Endothelial cell of umbilical vein (primary cell): ENCODE results near the gene SLC25A26. TPM values are rescaled to one million over a fixed set of nuclear protein-coding genes. Genes with fewer than 3 reads are reported as not detected.

ENCODE experiments used
- BruUV-seq: library from RNA; stranded (reverse); fragments of 400-500 nt; replicated peaks from 2 replicates; lab custom pipeline; 2021; lab: Mats Ljungman, UMichigan
- CTCF ChIA-PET: fragments of 300-600, 350-600 bp; sonication (Branson Sonifier 250); formaldehyde crosslinking; loops from one replicate; lab custom pipeline; 2021; ENCODE audit warnings: antibody characterized with exemption, inconsistent platforms; lab: Charles Lee
- POLR2A ChIA-PET: fragments of 300-600, 350-600 bp; sonication (Branson Sonifier 250); formaldehyde crosslinking; loops from one replicate; lab custom pipeline; 2021; ENCODE audit warnings: antibody characterized with exemption, inconsistent platforms; lab: Charles Lee
- DNase-seq: peaks from one replicate; pipeline ENCODE4 v3.0.0-alpha.2; 2011; ENCODE audit warnings: low read depth, low spot score
- FAIRE-seq: peaks from 2 replicates; lab custom pipeline; 2011; peaks lifted over from hg19 to GRCh38; lab: Jason Lieb, UNC
- H2AFZ ChIP-seq: 2 replicates; pipeline ENCODE4 v1.6.0; 2012; ENCODE audit warnings: low read depth, low read length, control low read depth, inconsistent platforms
- H3K27ac ChIP-seq: 2 replicates; pipeline ENCODE4 v1.5.1; 2011; ENCODE audit warnings: low read depth, mild to moderate bottlenecking, control low read depth, low read length, moderate library complexity; ENCODE audit not compliant: insufficient read depth
- H3K27me3 ChIP-seq, 2 experiments: 2 replicates each; pipeline versions ENCODE4 v1.6.0 to v1.6.1; 2011; ENCODE audit warnings: low read length in 2 of 2, mixed read lengths in 1 of 2; ENCODE audit not compliant: control insufficient read depth in 2 of 2, insufficient read depth in 2 of 2
- H3K36me3 ChIP-seq, 2 experiments: 2 replicates in 1 of 2; 3 replicates in 1 of 2; pipeline ENCODE4 v1.5.1; 2011; ENCODE audit warnings: low read length in 2 of 2, mild to moderate bottlenecking in 1 of 2, moderate library complexity in 1 of 2; ENCODE audit not compliant: control insufficient read depth in 2 of 2, insufficient read depth in 2 of 2; ENCODE audit errors: extremely low read depth in 1 of 2
- H3K4me1 ChIP-seq: 3 replicates; pipeline ENCODE4 v1.5.1; 2011; ENCODE audit warnings: mild to moderate bottlenecking, low read length; ENCODE audit not compliant: control insufficient read depth, insufficient read depth; ENCODE audit errors: extremely low read depth
- H3K4me2 ChIP-seq: 2 replicates; pipeline ENCODE4 v1.6.1; 2011; ENCODE audit warnings: low read length, control low read depth, mixed read lengths; ENCODE audit not compliant: insufficient read depth
- H3K4me3 ChIP-seq, 3 experiments: fragments of 200-600 bp in 1 of 3; sonication (generic), shearing (Covaris generic) in 1 of 3; replicated peaks in 1 of 3; 2 replicates each; pipeline ENCODE4 v1.5.1; 2011 to 2016; ENCODE audit warnings: control low read depth in 3 of 3, low read length in 3 of 3, mild to moderate bottlenecking in 2 of 3, inconsistent platforms in 1 of 3, low read depth in 1 of 3, moderate library complexity in 1 of 3; ENCODE audit not compliant: insufficient read depth in 1 of 3
- H3K79me2 ChIP-seq: 2 replicates; pipeline ENCODE4 v1.6.0; 2012; ENCODE audit warnings: low read length, inconsistent platforms; ENCODE audit not compliant: control insufficient read depth, insufficient read depth
- H3K9ac ChIP-seq: replicated peaks from 2 replicates; pipeline ENCODE3; 2011; ENCODE audit warnings: low read length, control low read depth; ENCODE audit not compliant: insufficient read depth; ENCODE audit errors: extremely low read depth
- H3K9me1 ChIP-seq: replicated peaks from 3 replicates; pipeline ENCODE4 v1.6.0; 2011; ENCODE audit warnings: mild to moderate bottlenecking, low read length; ENCODE audit not compliant: control insufficient read depth, insufficient read depth; ENCODE audit errors: extremely low read depth
- H3K9me3 ChIP-seq: replicated peaks from 2 replicates; pipeline ENCODE4 v1.5.1; 2012; ENCODE audit warnings: low read length, inconsistent platforms; ENCODE audit not compliant: control insufficient read depth, insufficient read depth
- H4K20me1 ChIP-seq: replicated peaks from 2 replicates; pipeline ENCODE3; 2011; ENCODE audit warnings: mild to moderate bottlenecking, low read length; ENCODE audit not compliant: control insufficient read depth, insufficient read depth; ENCODE audit errors: extremely low read depth
- CTCF ChIP-seq, 2 donors: IDR thresholded peaks; 1 replicate in 1 of 2; 2 replicates in 1 of 2; pipeline ENCODE4 v1.5.1; 2011; ENCODE audit warnings: low read length in 2 of 2, mild to moderate bottlenecking in 2 of 2, moderate library complexity in 2 of 2, control low read depth in 1 of 2, inconsistent platforms in 1 of 2, low read depth in 1 of 2; ENCODE audit not compliant: insufficient read depth in 1 of 2; ENCODE audit errors: extremely low read depth in 1 of 2
- EZH2 ChIP-seq: IDR thresholded peaks from 2 replicates; pipeline ENCODE4 v1.6.1; 2012; ENCODE audit warnings: borderline replicate concordance, low read depth, mild to moderate bottlenecking, moderate library complexity, low read length, inconsistent platforms; ENCODE audit not compliant: severe bottlenecking
- FOS ChIP-seq: IDR thresholded peaks from 2 replicates; pipeline ENCODE4 v1.6.1; 2011; ENCODE audit warnings: mild to moderate bottlenecking, low read length, moderate library complexity, borderline replicate concordance; ENCODE audit not compliant: insufficient read depth
- GATA2 ChIP-seq: IDR thresholded peaks from 2 replicates; pipeline ENCODE4 v1.7.0; 2011; ENCODE audit warnings: low read depth, mild to moderate bottlenecking, moderate library complexity, mixed read lengths, low read length; ENCODE audit not compliant: insufficient read length, insufficient read depth
- MYC ChIP-seq: IDR thresholded peaks from one replicate; pipeline ENCODE4 v1.6.1; 2011; ENCODE audit warnings: mild to moderate bottlenecking, low read depth, low read length
- POLR2A ChIP-seq: IDR thresholded peaks from 2 replicates; pipeline ENCODE4 v1.6.1; 2012; ENCODE audit warnings: low read depth, mild to moderate bottlenecking, control low read depth, low read length
- POLR2AphosphoS5 ChIP-seq: IDR thresholded peaks from 2 replicates; pipeline ENCODE4 v1.6.1; 2012; ENCODE audit warnings: low read depth, mild to moderate bottlenecking, control low read depth, low read length, moderate library complexity; ENCODE audit not compliant: insufficient read depth
- dilution Hi-C: fragments of 300-500 bp; cut with MboI; formaldehyde crosslinking; loops from one replicate; pipeline ENCODE4 v1.15.0; 2019; ENCODE audit warnings: low sequenced_read_pairs; ENCODE audit not compliant: extremely low pct_ligation_motif_present
- intact Hi-C: fragments of 100-400 bp; cut with micrococcal nuclease; formaldehyde crosslinking; loops from one replicate; pipeline ENCODE4 v1.10.0; 2022
- polyA plus RNA-seq, 4 experiments: library from polyadenylated mRNA; depleted of rRNA in 3 of 4; stranded (reverse) in 3 of 4; unstranded in 1 of 4; fragments of >200 nt; gene quantifications; 2 replicates each; pipeline versions ENCODE4 v1.2.1 to v1.2.3, GENCODE V29; 2011 to 2012; ENCODE audit warnings: missing spikeins in 1 of 4
- total RNA-seq: library from RNA; stranded (reverse); gene quantifications from 2 replicates; pipeline ENCODE4 v1.2.3, GENCODE V29; 2021
- TF ChIP-seq, protein P1 (sequence below): IDR thresholded peaks from 2 replicates; pipeline ENCODE4 v1.6.1; 2011; ENCODE audit not compliant: insufficient read depth, insufficient read length

Gene SLC25A26
- total and polyA plus RNA-seq, 2 donors (not counting 3 experiments of a cell fraction or from before 2014, with no cell fraction given): 11.8 to 23.5 TPM

DNA sequence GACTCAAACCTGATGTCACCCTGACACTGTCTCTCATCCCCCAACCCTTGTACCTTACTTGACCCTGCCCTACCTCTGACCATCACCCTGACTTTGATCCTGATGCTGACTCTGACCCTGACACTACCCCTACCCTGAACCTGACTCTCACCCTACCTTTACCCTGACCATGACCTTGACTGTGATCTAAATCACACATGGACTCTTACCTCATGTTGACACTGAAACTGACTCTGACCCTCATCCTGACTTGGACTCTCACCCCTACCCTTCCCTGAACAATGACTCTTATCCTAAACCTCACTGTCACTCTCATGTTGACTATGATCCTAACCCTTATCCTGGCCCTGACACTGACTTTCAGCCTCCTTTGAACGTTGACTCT lies 21.7 kb upstream of the SLC25A26 start:
- no peak for DNase-seq
- peaks cover 3% of the 10 kb centered on the region for H3K4me1 ChIP-seq
- H3K4me3 ChIP-seq: no peak overlapping the region
- no peak overlapping the region for H3K27ac ChIP-seq
- no peak for TF ChIP-seq GATA2
- no peak for TF ChIP-seq MYC
- no peak for TF ChIP-seq CTCF (IDR thresholded peaks at IDR 0.05; ENCODE audit: extremely low read depth in 1 of 2, insufficient read depth in 1 of 2, low read depth in 1 of 2, low read length in 2 of 2)
- TF ChIP-seq POLR2A: no peak
- no peak for TF ChIP-seq POLR2AphosphoS5
- TF ChIP-seq FOS: no peak
- no peak for TF ChIP-seq EZH2
- TF ChIP-seq, protein P1, sequence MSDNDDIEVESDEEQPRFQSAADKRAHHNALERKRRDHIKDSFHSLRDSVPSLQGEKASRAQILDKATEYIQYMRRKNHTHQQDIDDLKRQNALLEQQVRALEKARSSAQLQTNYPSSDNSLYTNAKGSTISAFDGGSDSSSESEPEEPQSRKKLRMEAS: no peak
- BruUV-seq: no TSS peak
- no peaks in the 10 kb centered on the region for H3K9me1 ChIP-seq
- H3K79me2 ChIP-seq: no peaks in the 10 kb centered on the region
- FAIRE-seq: no peak
- no peaks in the 10 kb centered on the region for H3K9me3 ChIP-seq
- H3K36me3 ChIP-seq: no peaks in the 10 kb centered on the region
- H3K4me2 ChIP-seq: no peak overlapping the region
- H3K27me3 ChIP-seq: peaks cover 0 to 4% of the 10 kb centered on the region in 2 experiments
- H3K9ac ChIP-seq: no peak overlapping the region
- POLR2A ChIA-PET: no interaction called here
- no peak overlapping the region for H2AFZ ChIP-seq
- dilution Hi-C loops: no loop called here
- CTCF ChIA-PET: interaction anchor here (1.1 to 1.4 kb wide), 2 partner anchors 8 to 466 kb away, joined by 3 read pairs; no protein-coding TSS in a partner anchor
- no peaks in the 10 kb centered on the region for H4K20me1 ChIP-seq
- intact Hi-C loops: loop anchor here (5.0 to 10.0 kb wide), 2 partner anchors 857 to 1664 kb away; no protein-coding TSS in a partner anchor
